H1 (cell line): ENCODE measurements around the gene MGAT5. TPM values are rescaled to one million over a fixed set of nuclear protein-coding genes. Genes with fewer than 3 reads are reported as not detected.

Experiments
- CTBP2 ChIP-seq: IDR thresholded peaks from 2 replicates; pipeline ENCODE4 v1.7.0; 2011; ENCODE audit warnings: borderline replicate concordance, mild to moderate bottlenecking, moderate library complexity, mixed read lengths, low read length; ENCODE audit not compliant: insufficient read depth, insufficient read length
- POU5F1 ChIP-seq: IDR thresholded peaks from 2 replicates; pipeline ENCODE4 v1.6.1; 2011; ENCODE audit warnings: low read depth, mild to moderate bottlenecking, low read length, moderate library complexity
- RAD21 ChIP-seq, 2 experiments: IDR thresholded peaks in 1 of 2; conservative IDR thresholded peaks in 1 of 2; 2 replicates each; pipeline ENCODE4 v1.6.1; 2011; ENCODE audit warnings: low read depth in 2 of 2, low read length in 2 of 2, improper control_type of control experiment in 1 of 2, inconsistent platforms in 1 of 2, mild to moderate bottlenecking in 1 of 2, moderate library complexity in 1 of 2
- polyA plus RNA-seq, 7 experiments: library from polyadenylated mRNA; depleted of rRNA in 3 of 7; stranded (reverse) in 5 of 7; unstranded in 2 of 7; fragments of >200 nt in 5 of 7; fragments of 200-250 nt in 2 of 7; gene quantifications; 1 replicate in 5 of 7; 2 replicates in 1 of 7; 4 replicates in 1 of 7; pipeline versions ENCODE4 v1.2.1 to v1.2.3, GENCODE V29; 2011 to 2013; ENCODE audit warnings: missing spikeins in 2 of 7, mixed read lengths in 2 of 7
- total RNA-seq: library from RNA; stranded (reverse); fragmentation: NEBNext Ultra II Directional; extraction: Animal tissue kit (Norgen Biotek cat#: 25700); gene quantifications from 2 replicates; pipeline ENCODE4 v1.2.1, GENCODE V29; 2021
- TF ChIP-seq, protein P1 (sequence below): fragments of 300-600 bp; sonication (generic); IDR thresholded peaks from 2 replicates; pipeline ENCODE4 v1.7.1; 2012; ENCODE audit warnings: low read length, moderate library complexity, mild to moderate bottlenecking, inconsistent platforms; ENCODE audit not compliant: insufficient replicate concordance
- TF ChIP-seq, protein P2 (sequence below): IDR thresholded peaks from 2 replicates; pipeline ENCODE4 v1.6.1; 2012; ENCODE audit warnings: low read length, inconsistent platforms

MGAT5 gene
- total and polyA plus RNA-seq, 2 of the 8 experiments (the other 6 are each of a cell fraction or from before 2014, with no cell fraction given): 11.2 to 49.2 TPM

DNA sequence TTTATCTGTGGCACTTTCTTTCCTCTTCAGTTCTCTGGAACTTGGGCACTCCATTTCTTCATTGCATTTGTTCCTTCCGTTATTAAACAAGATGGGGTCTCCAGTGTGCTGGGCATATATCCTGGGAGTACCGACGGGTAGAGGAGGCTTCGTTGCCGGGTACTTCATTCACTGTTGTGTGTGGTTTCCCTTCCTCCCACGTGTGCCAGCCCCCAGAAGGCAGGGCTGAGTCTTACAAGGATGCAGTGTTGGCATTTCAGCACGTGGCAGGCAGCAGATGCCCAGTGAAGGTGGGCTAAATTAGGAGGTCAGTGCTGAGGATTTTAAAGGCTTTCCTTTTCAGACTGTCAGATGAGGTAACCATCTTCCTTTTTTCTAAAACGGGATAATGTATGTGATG is 58.6 kb downstream of the MGAT5 start (continued):
- TF ChIP-seq, protein P1, sequence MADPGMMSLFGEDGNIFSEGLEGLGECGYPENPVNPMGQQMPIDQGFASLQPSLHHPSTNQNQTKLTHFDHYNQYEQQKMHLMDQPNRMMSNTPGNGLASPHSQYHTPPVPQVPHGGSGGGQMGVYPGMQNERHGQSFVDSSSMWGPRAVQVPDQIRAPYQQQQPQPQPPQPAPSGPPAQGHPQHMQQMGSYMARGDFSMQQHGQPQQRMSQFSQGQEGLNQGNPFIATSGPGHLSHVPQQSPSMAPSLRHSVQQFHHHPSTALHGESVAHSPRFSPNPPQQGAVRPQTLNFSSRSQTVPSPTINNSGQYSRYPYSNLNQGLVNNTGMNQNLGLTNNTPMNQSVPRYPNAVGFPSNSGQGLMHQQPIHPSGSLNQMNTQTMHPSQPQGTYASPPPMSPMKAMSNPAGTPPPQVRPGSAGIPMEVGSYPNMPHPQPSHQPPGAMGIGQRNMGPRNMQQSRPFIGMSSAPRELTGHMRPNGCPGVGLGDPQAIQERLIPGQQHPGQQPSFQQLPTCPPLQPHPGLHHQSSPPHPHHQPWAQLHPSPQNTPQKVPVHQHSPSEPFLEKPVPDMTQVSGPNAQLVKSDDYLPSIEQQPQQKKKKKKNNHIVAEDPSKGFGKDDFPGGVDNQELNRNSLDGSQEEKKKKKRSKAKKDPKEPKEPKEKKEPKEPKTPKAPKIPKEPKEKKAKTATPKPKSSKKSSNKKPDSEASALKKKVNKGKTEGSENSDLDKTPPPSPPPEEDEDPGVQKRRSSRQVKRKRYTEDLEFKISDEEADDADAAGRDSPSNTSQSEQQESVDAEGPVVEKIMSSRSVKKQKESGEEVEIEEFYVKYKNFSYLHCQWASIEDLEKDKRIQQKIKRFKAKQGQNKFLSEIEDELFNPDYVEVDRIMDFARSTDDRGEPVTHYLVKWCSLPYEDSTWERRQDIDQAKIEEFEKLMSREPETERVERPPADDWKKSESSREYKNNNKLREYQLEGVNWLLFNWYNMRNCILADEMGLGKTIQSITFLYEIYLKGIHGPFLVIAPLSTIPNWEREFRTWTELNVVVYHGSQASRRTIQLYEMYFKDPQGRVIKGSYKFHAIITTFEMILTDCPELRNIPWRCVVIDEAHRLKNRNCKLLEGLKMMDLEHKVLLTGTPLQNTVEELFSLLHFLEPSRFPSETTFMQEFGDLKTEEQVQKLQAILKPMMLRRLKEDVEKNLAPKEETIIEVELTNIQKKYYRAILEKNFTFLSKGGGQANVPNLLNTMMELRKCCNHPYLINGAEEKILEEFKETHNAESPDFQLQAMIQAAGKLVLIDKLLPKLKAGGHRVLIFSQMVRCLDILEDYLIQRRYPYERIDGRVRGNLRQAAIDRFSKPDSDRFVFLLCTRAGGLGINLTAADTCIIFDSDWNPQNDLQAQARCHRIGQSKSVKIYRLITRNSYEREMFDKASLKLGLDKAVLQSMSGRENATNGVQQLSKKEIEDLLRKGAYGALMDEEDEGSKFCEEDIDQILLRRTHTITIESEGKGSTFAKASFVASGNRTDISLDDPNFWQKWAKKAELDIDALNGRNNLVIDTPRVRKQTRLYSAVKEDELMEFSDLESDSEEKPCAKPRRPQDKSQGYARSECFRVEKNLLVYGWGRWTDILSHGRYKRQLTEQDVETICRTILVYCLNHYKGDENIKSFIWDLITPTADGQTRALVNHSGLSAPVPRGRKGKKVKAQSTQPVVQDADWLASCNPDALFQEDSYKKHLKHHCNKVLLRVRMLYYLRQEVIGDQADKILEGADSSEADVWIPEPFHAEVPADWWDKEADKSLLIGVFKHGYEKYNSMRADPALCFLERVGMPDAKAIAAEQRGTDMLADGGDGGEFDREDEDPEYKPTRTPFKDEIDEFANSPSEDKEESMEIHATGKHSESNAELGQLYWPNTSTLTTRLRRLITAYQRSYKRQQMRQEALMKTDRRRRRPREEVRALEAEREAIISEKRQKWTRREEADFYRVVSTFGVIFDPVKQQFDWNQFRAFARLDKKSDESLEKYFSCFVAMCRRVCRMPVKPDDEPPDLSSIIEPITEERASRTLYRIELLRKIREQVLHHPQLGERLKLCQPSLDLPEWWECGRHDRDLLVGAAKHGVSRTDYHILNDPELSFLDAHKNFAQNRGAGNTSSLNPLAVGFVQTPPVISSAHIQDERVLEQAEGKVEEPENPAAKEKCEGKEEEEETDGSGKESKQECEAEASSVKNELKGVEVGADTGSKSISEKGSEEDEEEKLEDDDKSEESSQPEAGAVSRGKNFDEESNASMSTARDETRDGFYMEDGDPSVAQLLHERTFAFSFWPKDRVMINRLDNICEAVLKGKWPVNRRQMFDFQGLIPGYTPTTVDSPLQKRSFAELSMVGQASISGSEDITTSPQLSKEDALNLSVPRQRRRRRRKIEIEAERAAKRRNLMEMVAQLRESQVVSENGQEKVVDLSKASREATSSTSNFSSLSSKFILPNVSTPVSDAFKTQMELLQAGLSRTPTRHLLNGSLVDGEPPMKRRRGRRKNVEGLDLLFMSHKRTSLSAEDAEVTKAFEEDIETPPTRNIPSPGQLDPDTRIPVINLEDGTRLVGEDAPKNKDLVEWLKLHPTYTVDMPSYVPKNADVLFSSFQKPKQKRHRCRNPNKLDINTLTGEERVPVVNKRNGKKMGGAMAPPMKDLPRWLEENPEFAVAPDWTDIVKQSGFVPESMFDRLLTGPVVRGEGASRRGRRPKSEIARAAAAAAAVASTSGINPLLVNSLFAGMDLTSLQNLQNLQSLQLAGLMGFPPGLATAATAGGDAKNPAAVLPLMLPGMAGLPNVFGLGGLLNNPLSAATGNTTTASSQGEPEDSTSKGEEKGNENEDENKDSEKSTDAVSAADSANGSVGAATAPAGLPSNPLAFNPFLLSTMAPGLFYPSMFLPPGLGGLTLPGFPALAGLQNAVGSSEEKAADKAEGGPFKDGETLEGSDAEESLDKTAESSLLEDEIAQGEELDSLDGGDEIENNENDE: no peak
- TF ChIP-seq CTBP2 (no peak), RAD21 (IDR thresholded peaks at IDR 0.05 in 1 of 2, conservative IDR thresholded peaks at IDR 0.05 in 1 of 2; ENCODE audit: low read depth in 2 of 2, low read length in 2 of 2) (no peak), POU5F1 (no peak)
- TF ChIP-seq, protein P2, sequence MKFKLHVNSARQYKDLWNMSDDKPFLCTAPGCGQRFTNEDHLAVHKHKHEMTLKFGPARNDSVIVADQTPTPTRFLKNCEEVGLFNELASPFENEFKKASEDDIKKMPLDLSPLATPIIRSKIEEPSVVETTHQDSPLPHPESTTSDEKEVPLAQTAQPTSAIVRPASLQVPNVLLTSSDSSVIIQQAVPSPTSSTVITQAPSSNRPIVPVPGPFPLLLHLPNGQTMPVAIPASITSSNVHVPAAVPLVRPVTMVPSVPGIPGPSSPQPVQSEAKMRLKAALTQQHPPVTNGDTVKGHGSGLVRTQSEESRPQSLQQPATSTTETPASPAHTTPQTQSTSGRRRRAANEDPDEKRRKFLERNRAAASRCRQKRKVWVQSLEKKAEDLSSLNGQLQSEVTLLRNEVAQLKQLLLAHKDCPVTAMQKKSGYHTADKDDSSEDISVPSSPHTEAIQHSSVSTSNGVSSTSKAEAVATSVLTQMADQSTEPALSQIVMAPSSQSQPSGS: no peak
